KG1 (cell line): ENCODE measurements around the gene LVRN.
A peak's percentile ranks its signal among the peaks of the same experiment; 100 is the strongest.

Experiments
- DNase-seq: peaks from one replicate; lab custom pipeline; 2025; lab: John Stamatoyannopoulos, UW

Gene LVRN

DNA sequence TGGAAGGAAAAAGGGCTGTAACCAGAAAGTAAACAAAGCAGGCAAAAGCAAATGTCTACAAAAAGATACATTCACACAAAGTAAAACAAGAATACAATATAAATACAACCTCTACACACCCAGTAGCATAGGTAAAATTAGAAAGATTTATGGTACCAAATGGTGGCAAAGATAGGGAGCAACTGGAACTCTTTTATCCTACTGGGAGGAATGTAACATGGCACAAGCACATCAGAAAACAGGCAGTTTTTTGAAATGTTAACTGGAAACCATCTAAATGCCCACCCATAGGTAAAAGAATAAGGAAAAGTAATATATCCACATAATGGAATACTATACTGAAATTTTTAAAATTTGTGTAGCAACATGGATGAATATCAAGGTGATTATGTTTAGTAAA, 61.3 kb downstream of the LVRN start:
- no peak for DNase-seq

DNA sequence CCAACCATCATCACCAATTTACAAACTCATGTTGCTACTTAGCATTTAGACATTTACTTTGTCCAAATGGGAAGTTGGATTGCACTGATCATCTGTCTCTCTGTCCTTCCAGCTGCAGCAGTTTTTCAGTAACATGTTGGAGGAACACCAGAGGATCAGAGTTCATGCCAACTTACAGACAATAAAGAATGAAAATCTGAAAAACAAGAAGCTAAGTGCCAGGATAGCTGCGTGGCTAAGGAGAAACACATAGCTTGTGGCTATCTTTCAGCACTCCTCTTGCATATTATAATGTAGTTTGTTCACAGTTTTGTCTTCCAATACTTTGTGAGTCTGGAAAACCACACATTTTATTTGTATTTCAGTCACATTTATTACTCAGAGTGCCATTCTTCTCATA, 63.6 kb downstream of the LVRN start:
- no peak for DNase-seq

DNA sequence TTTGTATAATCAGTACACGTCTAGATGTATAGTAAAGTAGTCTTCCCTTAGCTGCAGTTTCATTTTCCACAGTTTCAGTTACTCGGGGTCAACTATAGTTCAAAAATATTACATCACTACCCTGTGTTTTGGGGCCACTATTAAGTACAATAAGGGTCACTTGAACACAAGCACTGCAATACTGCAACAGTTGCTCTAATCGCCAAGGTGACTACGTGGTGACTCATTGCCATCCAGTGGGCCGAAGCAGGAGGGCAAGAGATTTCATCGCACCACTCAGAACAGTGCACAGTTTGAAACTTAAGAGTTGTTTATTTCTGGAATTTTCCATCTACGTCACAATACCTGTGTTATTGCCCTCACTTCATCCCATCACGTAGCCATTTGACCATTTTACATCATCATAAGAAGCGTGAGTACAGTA, 69.8 kb downstream of the LVRN start, which contains the start of gene ARL14EPL:
ARL14EPL (plus strand) TSS at position 379 of the 424 bp plus-strand sequence. CDS start 18,994 bp downstream, outside the sequence.
- DNase-seq: no peak

DNA sequence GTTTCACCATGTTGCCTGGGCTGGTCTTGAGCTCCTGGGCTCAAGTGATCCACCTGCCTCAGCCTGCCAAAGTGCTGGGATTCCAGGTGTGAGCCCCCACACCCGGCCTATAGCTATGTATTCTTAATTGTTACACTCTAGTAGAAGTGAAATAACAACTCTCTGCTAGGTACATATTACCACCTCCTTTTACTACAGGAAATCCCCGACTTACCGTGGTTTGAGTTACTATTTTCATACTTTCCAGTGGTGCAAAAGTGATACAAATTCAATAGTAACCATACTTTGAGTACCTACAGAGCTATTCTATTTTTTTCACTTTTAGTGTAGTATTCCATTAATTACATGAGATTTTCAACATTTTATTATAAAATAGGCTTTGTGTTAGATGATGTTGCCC, 70.7 kb downstream of the LVRN start:
- DNase-seq: no peak

DNA sequence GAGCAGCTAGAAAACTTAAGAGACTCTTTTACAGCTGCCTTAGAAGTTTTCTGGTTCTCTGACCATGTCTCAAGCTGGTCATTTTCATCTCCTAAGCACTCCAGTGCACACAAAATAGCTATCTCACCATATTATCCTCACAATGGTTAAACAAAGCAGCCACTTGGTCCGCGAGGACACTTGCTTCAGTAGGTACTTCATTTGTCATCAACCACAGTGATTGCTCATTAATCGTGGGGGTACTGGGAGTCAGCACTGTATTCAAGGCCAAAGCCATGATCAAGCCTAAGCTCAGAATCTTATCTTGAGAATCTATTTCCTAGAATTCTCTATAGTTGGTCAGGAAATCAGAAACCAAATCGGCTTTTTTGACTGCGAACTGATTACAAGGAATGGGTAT, 72.8 kb downstream of the LVRN start:
- DNase-seq: no peak

DNA sequence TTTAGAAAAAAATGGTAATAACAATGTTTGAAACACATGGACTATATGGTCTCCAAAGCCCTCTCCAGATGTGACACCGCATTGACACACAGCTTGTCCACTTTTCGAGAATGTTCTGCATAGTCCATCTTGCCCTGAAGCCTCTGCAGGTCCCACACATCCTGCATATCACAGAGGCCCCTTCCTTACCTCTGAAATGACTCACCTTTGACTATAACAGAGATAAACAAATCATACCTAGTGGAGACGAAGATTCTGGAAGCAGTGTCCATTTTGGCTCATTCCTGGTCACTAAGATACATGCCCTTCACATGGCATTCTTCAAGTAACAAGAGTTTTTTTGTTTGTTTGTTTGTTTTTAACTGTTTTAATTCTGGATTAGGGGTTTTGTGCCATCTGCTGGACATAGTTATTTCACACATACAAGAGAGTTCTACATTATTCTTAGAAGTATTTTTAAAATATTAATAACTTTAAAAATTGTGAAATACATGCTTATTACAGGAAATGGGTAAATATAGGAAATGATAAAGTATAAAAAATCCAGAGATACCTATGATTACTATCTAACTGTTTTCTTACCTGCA, 75.1 kb downstream of the LVRN start:
- DNase-seq: no peak

DNA sequence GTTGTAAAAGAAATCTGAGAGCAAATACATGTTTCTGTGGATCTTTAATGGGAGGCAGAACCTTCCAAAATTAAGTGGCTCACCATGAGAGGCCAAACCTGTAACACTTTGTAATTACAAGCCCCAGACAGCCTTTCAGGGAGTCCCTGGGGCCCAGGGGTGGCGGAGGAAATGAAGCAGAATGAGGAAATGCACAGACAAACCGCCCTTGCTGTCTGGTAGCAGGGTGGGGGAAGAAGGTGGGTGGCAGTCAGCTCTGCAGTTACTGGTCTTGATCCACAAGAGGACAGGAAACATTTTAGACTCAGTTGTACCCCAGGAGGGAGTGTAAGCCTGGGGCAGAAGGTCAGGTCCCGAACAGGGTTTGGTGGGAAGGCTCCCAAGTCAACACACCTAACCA, 76.5 kb downstream of the LVRN start:
- DNase-seq: peak; percentile 3

DNA sequence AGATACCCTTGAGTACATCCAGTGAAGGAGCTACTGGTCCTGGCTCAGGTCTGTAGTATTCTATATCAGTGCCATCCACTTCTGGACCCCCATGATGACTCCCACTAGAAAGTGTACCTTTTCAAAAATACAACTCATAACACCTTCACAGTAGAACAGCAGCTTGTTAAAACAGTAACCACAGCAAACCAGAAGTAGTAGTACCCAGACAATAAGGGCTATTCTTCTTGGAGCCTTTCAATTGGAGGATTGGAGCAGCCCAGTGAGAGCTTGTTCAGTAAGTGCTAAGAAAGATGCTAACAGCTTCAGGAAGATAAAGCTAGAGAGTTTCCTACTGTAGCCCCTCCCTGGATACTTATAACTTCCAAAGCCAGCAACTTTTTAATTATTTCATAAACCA, 80.1 kb downstream of the LVRN start:
- DNase-seq: no peak

DNA sequence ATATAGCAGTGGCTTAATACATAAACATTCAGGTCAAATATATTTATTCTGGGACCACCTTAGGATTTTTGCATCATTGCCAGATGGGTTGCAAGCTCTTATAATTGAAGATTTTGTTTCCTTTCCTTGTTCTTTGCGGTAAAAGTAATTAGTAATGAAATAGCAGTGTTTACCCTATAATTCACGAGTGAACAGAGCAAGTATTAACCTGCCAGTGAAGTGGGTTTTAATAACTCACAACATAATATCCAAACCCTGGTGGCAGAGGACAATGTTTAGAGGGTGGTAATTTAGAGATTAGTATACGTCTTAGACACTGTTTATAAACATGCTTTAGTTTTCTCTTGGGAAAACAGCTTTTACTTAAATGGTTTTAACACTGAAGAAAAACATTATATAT, 81.8 kb downstream of the LVRN start:
- DNase-seq: no peak

DNA sequence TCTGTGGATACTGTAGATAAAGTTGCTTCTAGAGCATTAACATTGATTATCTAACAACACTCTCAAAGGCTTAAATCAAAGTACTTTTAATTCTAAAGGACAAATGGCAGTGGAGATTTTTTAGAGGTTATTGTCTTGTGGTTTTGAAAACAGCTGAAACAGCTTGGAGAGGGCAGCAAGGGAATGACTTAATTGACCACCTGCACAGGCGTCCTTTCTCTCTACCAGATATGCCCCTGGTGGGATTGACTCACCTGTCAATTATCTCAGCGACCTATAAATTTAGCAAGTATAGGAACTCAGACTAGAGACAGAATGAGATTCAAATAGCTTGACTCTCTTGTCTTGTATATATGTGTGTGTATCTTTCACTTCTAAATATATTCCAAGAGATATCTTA, 83.5 kb downstream of the LVRN start:
- no peak for DNase-seq

DNA sequence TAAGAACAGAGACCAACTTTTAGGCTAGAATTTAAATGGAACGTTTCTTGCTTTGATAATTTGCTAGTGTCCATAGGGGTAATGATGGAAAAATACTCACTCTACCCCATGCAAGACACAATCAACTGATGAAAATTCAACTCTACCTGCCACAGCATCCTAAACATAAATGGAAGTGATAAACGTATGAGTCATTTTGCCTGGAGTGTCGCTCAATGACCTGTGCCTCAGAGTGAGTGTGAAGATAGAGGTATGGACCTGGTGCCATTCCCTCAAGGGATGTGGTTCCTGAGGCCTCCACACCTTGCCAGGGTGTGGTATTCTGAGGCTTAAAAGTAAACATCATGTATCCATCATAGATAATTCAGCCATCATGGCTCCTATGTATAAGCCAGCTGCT, 84.0 kb downstream of the LVRN start:
- no peak for DNase-seq

DNA sequence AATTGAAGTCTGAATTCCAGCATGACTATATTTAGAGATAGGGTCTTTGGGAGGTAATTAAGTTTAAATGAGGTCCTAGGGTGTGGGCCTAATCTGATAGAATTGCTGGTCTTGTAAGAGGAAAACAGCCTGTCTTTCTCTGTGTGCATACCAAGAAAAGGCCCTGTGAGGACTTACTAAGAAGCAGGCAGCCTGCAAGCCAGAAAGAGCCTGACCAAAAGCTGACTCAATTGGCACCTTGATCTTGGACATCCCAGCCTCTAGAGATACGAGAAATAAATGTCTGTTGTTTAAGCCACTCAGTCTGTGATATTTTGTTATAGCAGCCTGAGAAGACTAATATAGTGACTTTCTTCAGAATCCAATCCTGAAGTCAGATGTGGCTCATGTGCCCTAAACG, 84.5 kb downstream of the LVRN start:
- no peak for DNase-seq

DNA sequence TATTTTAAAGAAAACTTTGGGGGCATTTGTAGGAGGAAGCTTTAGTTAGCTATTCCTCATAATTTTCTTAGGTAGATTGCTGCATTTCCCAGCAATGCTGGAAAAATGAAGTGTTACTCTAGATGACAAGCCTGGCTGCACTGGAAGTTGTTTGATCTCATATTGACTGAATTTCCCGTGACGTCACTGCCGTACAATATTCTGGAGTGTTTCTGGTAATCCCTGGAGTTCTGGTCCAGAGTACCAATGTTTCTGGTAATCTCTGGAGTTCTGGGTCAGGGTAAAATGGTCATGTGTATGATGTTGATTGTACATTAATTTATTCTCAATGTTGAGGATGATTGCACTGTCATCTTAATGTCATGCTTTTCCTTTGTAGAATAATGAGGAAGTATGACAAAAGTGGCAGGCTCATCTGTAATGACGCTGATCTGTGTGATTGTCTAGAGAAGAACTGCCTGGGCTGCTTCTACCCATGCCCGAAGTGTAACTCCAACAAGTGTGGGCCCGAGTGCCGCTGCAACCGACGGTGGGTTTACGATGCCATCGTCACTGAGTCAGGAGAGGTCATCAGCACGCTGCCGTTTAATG, 96.2 kb downstream of the LVRN start:
- no peak for DNase-seq

DNA sequence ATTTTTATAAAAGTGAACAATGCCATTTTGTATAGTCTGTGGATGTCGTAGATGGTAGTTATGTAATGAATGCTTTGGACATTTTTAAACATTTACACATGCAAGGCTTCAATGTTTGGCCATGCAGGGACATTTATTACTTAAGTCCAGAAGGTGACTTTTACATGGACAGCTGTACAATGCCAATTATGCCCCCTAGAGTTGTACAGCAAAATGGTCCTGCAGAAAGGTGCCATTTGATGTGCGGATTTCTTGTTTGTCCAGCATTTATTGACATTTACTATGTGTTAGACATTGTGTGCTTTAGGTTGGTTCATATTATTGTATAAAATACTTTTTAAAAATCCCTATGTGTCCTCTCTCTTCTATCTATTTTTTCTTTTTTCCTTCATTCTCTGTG, 100.1 kb downstream of the LVRN start:
- no peak for DNase-seq

DNA sequence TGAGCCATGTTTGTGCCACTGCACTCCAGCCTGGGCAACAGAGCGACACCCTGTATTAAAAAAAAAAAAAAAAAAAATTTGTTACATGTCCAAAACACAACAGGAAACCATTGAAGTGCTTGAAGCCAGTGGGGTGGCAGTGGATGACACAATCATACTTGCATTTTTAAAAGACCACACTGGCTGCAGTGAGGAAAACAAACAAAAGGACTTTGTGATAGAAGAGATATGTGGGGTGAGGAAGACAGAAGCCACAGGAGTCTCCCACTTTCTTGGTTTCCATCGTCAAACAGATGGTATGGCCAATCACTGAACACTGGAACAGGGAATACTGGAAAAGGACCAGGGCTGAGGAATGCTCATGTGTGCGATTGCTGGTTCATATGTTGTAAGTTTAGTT, 101.7 kb downstream of the LVRN start:
- DNase-seq: no peak

DNA sequence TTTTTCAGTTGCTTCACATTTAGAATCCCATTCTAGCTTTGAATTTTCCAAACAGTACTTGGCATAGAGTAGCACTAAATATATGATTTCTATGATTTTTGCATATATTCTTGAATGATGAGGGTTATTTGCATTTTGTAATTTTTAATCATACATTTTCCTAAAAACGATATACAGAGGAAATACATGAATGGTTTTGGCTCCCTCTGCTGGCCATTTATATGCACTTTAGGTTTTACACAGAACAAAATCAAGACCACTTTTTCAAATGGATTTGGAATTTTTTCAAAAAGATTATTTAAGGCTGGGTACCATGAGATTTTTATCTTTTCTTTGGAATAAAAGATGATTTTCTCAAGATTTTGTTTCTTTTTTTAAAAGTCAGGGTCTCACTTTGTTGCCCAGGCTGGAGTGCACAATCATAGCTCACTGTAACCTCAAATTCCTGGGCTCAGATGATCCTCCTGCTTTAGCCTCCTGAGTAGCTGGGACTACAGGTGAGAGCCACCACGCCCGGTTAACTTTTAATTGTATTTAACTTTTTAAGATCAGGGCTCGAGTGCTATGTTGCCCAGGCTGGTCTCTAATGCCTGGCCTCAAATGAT, 105.9 kb downstream of the LVRN start:
- no peak for DNase-seq

DNA sequence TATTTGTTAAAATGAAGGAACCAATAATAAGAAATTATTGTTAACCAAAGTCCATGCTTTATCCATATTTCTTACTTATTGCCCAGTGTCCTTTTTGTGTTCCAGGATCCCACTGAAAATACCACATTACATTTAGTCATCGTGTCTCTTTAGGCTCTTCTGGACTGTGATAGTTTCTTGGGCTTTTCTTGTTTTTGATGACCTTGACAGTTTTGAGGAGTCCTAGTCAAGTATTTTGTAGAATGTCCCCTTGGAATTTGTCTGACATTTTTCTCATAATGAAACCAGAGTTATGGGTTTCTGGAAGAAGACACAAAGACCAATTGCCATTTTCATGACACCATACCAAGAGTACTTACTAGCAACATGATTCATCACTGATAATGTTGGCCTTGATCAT, 108.9 kb downstream of the LVRN start:
- no peak for DNase-seq

DNA sequence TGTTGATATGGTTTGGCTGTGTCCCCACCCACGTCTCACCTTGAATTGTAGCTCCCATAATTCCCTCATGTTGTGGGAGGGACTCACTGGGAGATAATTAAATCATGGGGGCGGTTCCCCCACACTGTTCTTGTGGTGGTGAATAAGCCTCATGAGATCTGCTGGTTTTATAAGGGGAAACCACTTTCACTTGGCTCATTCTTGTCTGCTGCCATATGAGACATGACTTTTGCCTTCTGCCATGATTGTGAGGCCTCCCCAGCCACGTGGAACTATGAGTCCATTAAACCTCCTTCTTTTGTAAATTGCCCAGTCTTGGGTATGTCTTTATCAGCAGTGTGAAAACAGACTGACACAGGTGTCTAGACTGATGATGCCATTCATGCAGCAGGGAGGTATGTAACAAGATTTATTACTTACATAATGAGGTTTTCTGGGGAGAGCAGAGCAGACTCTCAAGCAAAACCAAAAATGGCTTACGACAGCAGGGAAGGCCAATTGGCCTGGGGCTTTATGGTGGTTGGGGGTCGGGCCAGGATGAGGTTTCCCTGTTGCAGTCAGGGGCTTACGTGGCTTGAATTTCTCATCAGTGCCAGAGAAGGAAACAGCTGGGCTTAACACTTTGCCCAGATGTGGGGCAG, 113.0 kb downstream of the LVRN start:
- DNase-seq: no peak

DNA sequence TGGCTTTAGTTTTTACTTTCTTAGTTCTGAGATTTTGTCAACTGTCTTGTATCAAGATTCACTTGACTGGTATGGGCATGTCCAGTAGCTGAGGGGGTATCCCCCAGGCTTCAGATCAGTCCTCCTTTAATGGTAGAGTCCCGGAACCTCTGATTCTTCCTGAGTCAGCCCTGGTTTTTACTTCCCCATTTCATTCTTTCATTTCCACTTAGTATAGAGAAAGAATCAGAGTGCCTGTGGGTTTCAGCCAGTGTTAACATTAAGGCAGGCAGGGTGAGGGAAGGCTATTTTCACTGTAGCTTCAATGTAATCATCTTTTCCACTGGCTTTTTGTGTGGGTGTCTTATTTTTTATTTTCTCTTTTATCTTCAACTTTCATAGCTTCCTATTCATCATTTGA, 114.2 kb downstream of the LVRN start:
- DNase-seq: no peak
